Fibroblast of skin of scalp (primary cell): ENCODE results near the gene WDFY4.

Experiments used
- DNase-seq: peaks from one replicate; pipeline ENCODE4 v3.0.0-alpha.2; 2013

Gene WDFY4

GRCh38 chr10:48820231-48820630 lies 135.6 kb downstream of the WDFY4 start:
- no peak for DNase-seq

GRCh38 chr10:48820699-48821098 lies 136.0 kb downstream of the WDFY4 start:
- DNase-seq = no peak

- DNase-seq = no peak
Observed at GRCh38 chr10:48821111-48821510, 136.4 kb downstream of the WDFY4 start.

GRCh38 chr10:48821692-48822091 lies 137.0 kb downstream of the WDFY4 start:
- no peak for DNase-seq

GRCh38 chr10:48833674-48834073 lies 149.0 kb downstream of the WDFY4 start:
- no peak for DNase-seq

- DNase-seq = no peak
Observed at GRCh38 chr10:48834189-48834965, 149.7 kb downstream of the WDFY4 start.

GRCh38 chr10:48835781-48836180 lies 151.1 kb downstream of the WDFY4 start:
- DNase-seq = no peak

GRCh38 chr10:48836605-48837004 lies 151.9 kb downstream of the WDFY4 start:
- no peak for DNase-seq

- no peak for DNase-seq
Observed at GRCh38 chr10:48838834-48839233, 154.2 kb downstream of the WDFY4 start.

- no peak for DNase-seq
Observed at GRCh38 chr10:48839809-48840679, 155.4 kb downstream of the WDFY4 start.

GRCh38 chr10:48842231-48842630 lies 157.6 kb downstream of the WDFY4 start:
- DNase-seq = no peak

- no peak for DNase-seq
Observed at GRCh38 chr10:48843198-48843597, 158.5 kb downstream of the WDFY4 start.

- no peak for DNase-seq
Observed at GRCh38 chr10:48844616-48845015, 159.9 kb downstream of the WDFY4 start.

GRCh38 chr10:48845512-48845911 lies 160.8 kb downstream of the WDFY4 start:
- DNase-seq = no peak

- DNase-seq = no peak
Observed at GRCh38 chr10:48847691-48848090, 163.0 kb downstream of the WDFY4 start.

- no peak for DNase-seq
Observed at GRCh38 chr10:48856855-48857254, 172.2 kb downstream of the WDFY4 start.

GRCh38 chr10:48872234-48872633 lies 187.6 kb downstream of the WDFY4 start:
- no peak for DNase-seq

GRCh38 chr10:48878091-48878490 lies 193.4 kb downstream of the WDFY4 start:
- DNase-seq = no peak

GRCh38 chr10:48879451-48879850 lies 194.8 kb downstream of the WDFY4 start:
- no peak for DNase-seq

GRCh38 chr10:48880016-48880705 lies 195.5 kb downstream of the WDFY4 start:
- no peak for DNase-seq

GRCh38 chr10:48881937-48882336 lies 197.3 kb downstream of the WDFY4 start:
- no peak for DNase-seq

- DNase-seq = no peak
Observed at GRCh38 chr10:48882881-48883280, 198.2 kb downstream of the WDFY4 start.

GRCh38 chr10:48883701-48884100 lies 199.0 kb downstream of the WDFY4 start:
- no peak for DNase-seq
